IPS-18a (cell line): Measurements from ENCODE around the gene PPP1R7.

Source experiments
- H3K27ac ChIP-seq: one replicate; pipeline ENCODE4 v1.5.1; 2013; ENCODE audit warnings: low read length
- H3K27me3 ChIP-seq: one replicate; pipeline ENCODE4 v1.6.1; 2013; ENCODE audit warnings: mild to moderate bottlenecking, low read length; ENCODE audit not compliant: control insufficient read depth, insufficient read depth
- H3K36me3 ChIP-seq: one replicate; pipeline ENCODE4 v1.6.1; 2013; ENCODE audit warnings: low read depth, low read length; ENCODE audit not compliant: control insufficient read depth
- H3K4me1 ChIP-seq: one replicate; pipeline ENCODE4 v1.6.1; 2013; ENCODE audit warnings: low read depth, low read length; ENCODE audit not compliant: control insufficient read depth
- H3K4me3 ChIP-seq: one replicate; pipeline ENCODE4 v1.5.1; 2013; ENCODE audit warnings: low read length
- H3K9ac ChIP-seq: one replicate; pipeline ENCODE4 v1.6.1; 2013; ENCODE audit warnings: mild to moderate bottlenecking, low read length, moderate library complexity
- H3K9me3 ChIP-seq: one replicate; pipeline ENCODE4 v1.6.1; 2013; ENCODE audit warnings: low read depth, low read length; ENCODE audit not compliant: control insufficient read depth

PPP1R7 gene

DNA sequence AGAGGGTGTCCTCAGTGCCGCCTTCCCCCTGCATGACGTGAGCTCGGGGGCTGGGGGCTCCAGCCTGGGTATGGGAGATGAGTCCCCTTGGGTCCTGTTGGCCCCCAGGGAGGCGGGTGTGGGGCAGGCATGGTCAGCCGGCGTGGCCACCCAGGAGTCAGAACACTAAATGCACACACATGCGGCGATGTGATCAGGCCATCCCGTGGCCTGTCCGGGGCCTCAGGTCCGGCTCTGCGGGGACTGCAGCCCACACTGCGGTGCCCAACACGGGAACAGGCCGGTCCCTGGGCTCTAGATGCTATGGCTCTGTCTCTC, 52.0 kb downstream of the PPP1R7 start:
- no peaks in the 10 kb centered on the region for H3K27me3 ChIP-seq
- no peaks in the 10 kb centered on the region for H3K4me1 ChIP-seq
- H3K9ac ChIP-seq: no peak overlapping the region
- H3K9me3 ChIP-seq: no peaks in the 10 kb centered on the region
- no peaks in the 10 kb centered on the region for H3K36me3 ChIP-seq
- H3K4me3 ChIP-seq: no peak overlapping the region
- H3K27ac ChIP-seq: no peak overlapping the region

GRCh38 chr2:241202681-241203080, 52.4 kb downstream of the PPP1R7 start:
- no peaks in the 10 kb centered on the region for H3K36me3 ChIP-seq
- H3K27me3 ChIP-seq: no peaks in the 10 kb centered on the region
- no peak overlapping the region for H3K27ac ChIP-seq
- no peak overlapping the region for H3K4me3 ChIP-seq
- no peaks in the 10 kb centered on the region for H3K9me3 ChIP-seq
- H3K4me1 ChIP-seq: no peaks in the 10 kb centered on the region
- H3K9ac ChIP-seq: no peak overlapping the region

DNA sequence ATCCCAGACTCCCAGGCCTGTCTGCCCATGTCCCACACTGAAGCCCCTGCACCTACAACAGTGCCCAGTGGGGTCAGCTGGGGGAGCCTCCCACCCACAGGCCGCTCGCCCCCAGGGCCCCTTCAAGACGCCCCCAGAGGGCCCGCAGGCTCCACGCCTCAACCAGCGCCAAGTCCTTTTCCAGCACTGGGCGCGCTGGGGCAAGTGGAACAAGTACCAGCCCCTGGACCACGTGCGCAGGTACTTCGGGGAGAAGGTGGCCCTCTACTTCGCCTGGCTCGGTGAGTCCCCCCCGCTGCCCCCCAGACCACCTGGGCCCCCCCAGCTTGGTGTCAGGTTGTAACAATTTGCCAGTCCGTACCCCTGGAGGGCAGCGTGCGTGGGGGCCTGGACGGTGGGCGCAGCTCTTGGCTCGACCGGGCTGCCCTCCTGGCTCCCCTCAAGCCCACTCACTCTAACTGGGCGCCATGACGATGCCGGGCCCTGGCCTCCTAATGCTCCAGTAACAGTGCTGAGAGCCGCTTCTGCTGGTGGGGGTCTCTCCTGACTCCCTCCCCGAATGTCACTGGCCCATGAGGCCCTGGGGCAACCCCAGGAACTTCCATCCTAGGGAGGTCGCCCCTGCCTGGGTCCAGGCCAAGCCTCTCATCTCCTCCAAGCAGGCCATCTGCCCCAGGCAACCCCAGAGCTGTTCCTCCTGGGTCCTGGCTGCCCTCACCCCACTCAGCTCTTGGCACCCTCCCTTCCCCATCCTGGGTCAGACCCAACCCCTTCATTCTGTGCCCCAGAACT, 53.1 kb downstream of the PPP1R7 start:
- no peaks in the 10 kb centered on the region for H3K9me3 ChIP-seq
- no peaks in the 10 kb centered on the region for H3K27me3 ChIP-seq
- H3K4me3 ChIP-seq: no peak overlapping the region
- H3K27ac ChIP-seq: no peak overlapping the region
- H3K36me3 ChIP-seq: no peaks in the 10 kb centered on the region
- H3K9ac ChIP-seq: no peak overlapping the region
- no peaks in the 10 kb centered on the region for H3K4me1 ChIP-seq

DNA sequence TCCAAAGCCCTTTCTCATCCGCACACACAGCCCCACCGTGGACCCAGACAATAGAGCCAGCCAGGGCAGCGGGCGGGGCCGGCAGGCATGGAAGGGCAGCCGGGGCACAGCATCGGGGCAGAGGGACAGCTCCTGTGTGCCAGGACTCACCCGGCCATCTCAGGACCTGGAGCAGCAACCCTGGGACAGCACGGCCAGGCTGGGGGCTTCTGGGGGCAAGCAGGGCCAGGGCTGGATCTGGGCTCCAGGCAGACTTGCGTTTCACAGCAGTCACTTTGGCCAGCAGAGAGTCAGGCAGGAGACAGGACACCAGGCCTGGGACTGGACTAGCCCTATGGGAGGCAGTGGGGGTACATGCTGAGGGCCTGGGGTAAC, 53.7 kb downstream of the PPP1R7 start:
- no peak overlapping the region for H3K4me3 ChIP-seq
- H3K9ac ChIP-seq: no peak overlapping the region
- H3K36me3 ChIP-seq: no peaks in the 10 kb centered on the region
- no peaks in the 10 kb centered on the region for H3K9me3 ChIP-seq
- H3K4me1 ChIP-seq: no peaks in the 10 kb centered on the region
- H3K27me3 ChIP-seq: no peaks in the 10 kb centered on the region
- H3K27ac ChIP-seq: no peak overlapping the region

GRCh38 chr2:241204490-241204889, 54.2 kb downstream of the PPP1R7 start:
- H3K4me1 ChIP-seq: no peaks in the 10 kb centered on the region
- no peak overlapping the region for H3K27ac ChIP-seq
- no peaks in the 10 kb centered on the region for H3K9me3 ChIP-seq
- H3K36me3 ChIP-seq: no peaks in the 10 kb centered on the region
- no peaks in the 10 kb centered on the region for H3K27me3 ChIP-seq
- H3K9ac ChIP-seq: no peak overlapping the region
- H3K4me3 ChIP-seq: no peak overlapping the region

DNA sequence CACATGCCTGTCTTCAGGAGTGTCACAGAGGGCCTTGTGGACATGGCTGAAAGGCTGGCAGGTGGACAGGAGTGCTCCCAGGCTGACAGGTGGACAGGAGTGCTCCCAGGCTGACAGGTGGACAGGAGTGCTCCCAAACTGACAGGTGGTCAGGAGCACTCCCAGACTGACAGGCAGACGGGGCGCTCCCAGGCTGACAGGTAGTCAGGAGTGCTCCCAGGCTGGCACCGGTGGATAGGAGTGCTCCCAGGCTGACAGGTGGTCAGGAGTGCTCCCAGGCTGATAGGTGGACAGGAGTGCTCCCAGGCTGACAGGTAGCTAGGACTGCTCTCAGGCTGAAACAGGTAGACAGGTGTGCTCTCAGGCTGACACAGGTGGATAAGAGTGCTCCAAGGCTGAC, 54.8 kb downstream of the PPP1R7 start:
- Histone ChIP-seq H3K4me1 (no peaks in the 10 kb centered on the region), H3K9me3 (no peaks in the 10 kb centered on the region), H3K27ac (no peak overlapping the region), H3K4me3 (no peak overlapping the region), H3K9ac (no peak overlapping the region), H3K36me3 (no peaks in the 10 kb centered on the region), H3K27me3 (no peaks in the 10 kb centered on the region)

GRCh38 chr2:241207151-241207550, 56.9 kb downstream of the PPP1R7 start:
- H3K27me3 ChIP-seq: no peaks in the 10 kb centered on the region
- no peaks in the 10 kb centered on the region for H3K4me1 ChIP-seq
- no peaks in the 10 kb centered on the region for H3K36me3 ChIP-seq
- H3K9ac ChIP-seq: no peak overlapping the region
- H3K27ac ChIP-seq: no peak overlapping the region
- H3K4me3 ChIP-seq: no peak overlapping the region
- no peaks in the 10 kb centered on the region for H3K9me3 ChIP-seq

DNA sequence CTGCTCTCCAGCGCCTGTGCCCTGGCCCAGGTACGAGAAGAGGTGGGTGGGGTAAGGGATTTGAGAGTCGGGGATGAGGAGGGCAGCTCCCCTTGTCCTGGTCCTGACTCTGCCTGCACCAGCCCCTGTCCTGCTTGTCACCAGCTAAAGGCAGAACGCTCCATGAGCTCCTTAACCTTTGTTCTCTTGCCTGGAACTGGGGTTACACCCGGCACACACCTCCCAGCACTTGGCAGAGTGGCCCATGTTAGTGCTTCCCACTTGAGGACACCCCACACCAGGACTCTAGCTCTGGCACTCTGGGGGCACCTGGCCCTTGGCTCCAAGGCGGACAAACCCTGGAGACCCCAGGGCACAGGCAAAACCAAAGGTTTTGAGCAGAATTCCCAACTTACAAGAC, 57.4 kb downstream of the PPP1R7 start:
- Histone ChIP-seq H3K4me3 (no peak overlapping the region), H3K27ac (no peak overlapping the region)

GRCh38 chr2:241208058-241208457, 57.8 kb downstream of the PPP1R7 start:
- Histone ChIP-seq H3K4me3 (no peak overlapping the region), H3K9ac (no peak overlapping the region), H3K27ac (no peak overlapping the region), H3K9me3 (no peaks in the 10 kb centered on the region), H3K4me1 (no peaks in the 10 kb centered on the region), H3K27me3 (no peaks in the 10 kb centered on the region), H3K36me3 (no peaks in the 10 kb centered on the region)

More for the DNA sequence above, 57.4 kb downstream of the PPP1R7 start:
- Histone ChIP-seq H3K36me3 (no peaks in the 10 kb centered on the region), H3K9ac (no peak overlapping the region), H3K9me3 (no peaks in the 10 kb centered on the region), H3K27me3 (no peaks in the 10 kb centered on the region), H3K4me1 (no peaks in the 10 kb centered on the region)

GRCh38 chr2:241209271-241209670, 59.0 kb downstream of the PPP1R7 start:
- Histone ChIP-seq H3K27me3 (no peaks in the 10 kb centered on the region), H3K9me3 (no peaks in the 10 kb centered on the region), H3K27ac (no peak overlapping the region)

GRCh38 chr2:241211276-241211675, 61.0 kb downstream of the PPP1R7 start:
- Histone ChIP-seq H3K36me3 (no peaks in the 10 kb centered on the region), H3K9ac (no peak overlapping the region), H3K4me3 (no peak overlapping the region), H3K9me3 (no peaks in the 10 kb centered on the region), H3K27ac (no peak overlapping the region), H3K27me3 (no peaks in the 10 kb centered on the region), H3K4me1 (no peaks in the 10 kb centered on the region)

More at GRCh38 chr2:241209271-241209670, 59.0 kb downstream of the PPP1R7 start:
- Histone ChIP-seq H3K36me3 (no peaks in the 10 kb centered on the region), H3K9ac (no peak overlapping the region), H3K4me1 (no peaks in the 10 kb centered on the region), H3K4me3 (no peak overlapping the region)

DNA sequence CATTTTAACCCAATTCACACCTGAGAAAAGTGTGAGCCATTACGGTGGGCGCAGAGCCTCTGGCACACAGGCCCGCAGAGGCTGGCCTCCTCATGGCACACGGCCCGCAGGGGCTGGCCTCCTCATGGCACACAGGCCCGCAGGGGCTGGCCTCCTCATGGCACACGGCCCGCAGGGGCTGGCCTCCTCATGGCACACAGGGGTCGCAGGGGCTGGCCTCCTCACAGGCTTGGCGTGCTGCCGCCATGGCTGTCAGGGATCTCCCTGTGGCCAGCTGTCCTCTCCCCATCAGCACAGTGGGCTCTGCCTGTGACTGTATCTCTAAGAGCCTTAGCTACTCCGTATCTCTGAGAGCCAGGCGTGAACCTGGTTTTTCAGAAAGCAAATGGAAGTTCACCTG, 62.8 kb downstream of the PPP1R7 start:
- Histone ChIP-seq H3K27me3 (no peaks in the 10 kb centered on the region), H3K9me3 (no peaks in the 10 kb centered on the region), H3K4me3 (no peak overlapping the region), H3K9ac (no peak overlapping the region), H3K36me3 (no peaks in the 10 kb centered on the region), H3K4me1 (no peaks in the 10 kb centered on the region), H3K27ac (no peak overlapping the region)
